HEK293T (cell line): ENCODE data around the gene DNAH8.

Source experiments
- CTCF ChIA-PET: fragments of 350-600 bp; formaldehyde crosslinking; extraction: SDS; loops from one replicate; lab custom pipeline; 2021; ENCODE audit warnings: antibody characterized with exemption, inconsistent platforms; lab: Yijun Ruan, JAX
- POLR2A ChIA-PET: fragments of 350-600 bp; formaldehyde crosslinking; extraction: SDS; loops from one replicate; lab custom pipeline; 2020; ENCODE audit warnings: antibody characterized with exemption, inconsistent platforms; lab: Yijun Ruan, JAX
- DNase-seq: peaks from one replicate; pipeline ENCODE4 v3.0.0; 2012; ENCODE audit warnings: mixed read lengths; ENCODE audit errors: extremely low spot score
- ARNT ChIP-seq: fragments of 450-650 bp; IDR thresholded peaks from 2 replicates; pipeline ENCODE4 v1.6.1; 2017; ENCODE audit warnings: mild to moderate bottlenecking
- BHLHE40 ChIP-seq: fragments of 450-650 bp; IDR thresholded peaks from 2 replicates; pipeline ENCODE4 v1.6.1; 2016; ENCODE audit warnings: mild to moderate bottlenecking, moderate library complexity, borderline replicate concordance
- CTBP1 ChIP-seq: fragments of 450-650 bp; IDR thresholded peaks from 2 replicates; pipeline ENCODE4 v1.6.1; 2016; ENCODE audit warnings: borderline replicate concordance
- ELF4 ChIP-seq: fragments of 450-650 bp; IDR thresholded peaks from 2 replicates; pipeline ENCODE4 v1.6.1; 2017; ENCODE audit warnings: antibody characterized with exemption
- FOXA1 ChIP-seq: fragments of 450-650 bp; IDR thresholded peaks from 2 replicates; pipeline ENCODE4 v1.6.1; 2016; ENCODE audit warnings: mild to moderate bottlenecking
- FOXK2 ChIP-seq: fragments of 450-650 bp; IDR thresholded peaks from 2 replicates; pipeline ENCODE4 v1.6.1; 2016; ENCODE audit warnings: mild to moderate bottlenecking
- FOXM1 ChIP-seq: fragments of 450-650 bp; IDR thresholded peaks from 2 replicates; pipeline ENCODE4 v1.6.1; 2017; ENCODE audit warnings: mild to moderate bottlenecking, borderline replicate concordance
- HDGF ChIP-seq: fragments of 450-650 bp; IDR thresholded peaks from 2 replicates; pipeline ENCODE4 v1.6.1; 2017; ENCODE audit warnings: antibody characterized with exemption, borderline replicate concordance
- L3MBTL2 ChIP-seq: fragments of 450-650 bp; conservative IDR thresholded peaks from 2 replicates; pipeline ENCODE4 v1.6.1; 2016; ENCODE audit warnings: mild to moderate bottlenecking
- LEF1 ChIP-seq: fragments of 450-650 bp; IDR thresholded peaks from 2 replicates; pipeline ENCODE4 v1.6.1; 2017; ENCODE audit warnings: mild to moderate bottlenecking, borderline replicate concordance
- NFRKB ChIP-seq: fragments of 450-650 bp; IDR thresholded peaks from 2 replicates; pipeline ENCODE4 v1.6.1; 2016; ENCODE audit warnings: mild to moderate bottlenecking, moderate library complexity
- PKNOX1 ChIP-seq: fragments of 450-650 bp; IDR thresholded peaks from 2 replicates; pipeline ENCODE4 v1.6.1; 2016
- SP1 ChIP-seq: fragments of 450-650 bp; IDR thresholded peaks from 2 replicates; pipeline ENCODE4 v1.6.1; 2017
- SUZ12 ChIP-seq: fragments of 450-650 bp; IDR thresholded peaks from 2 replicates; pipeline ENCODE4 v1.6.1; 2016; ENCODE audit warnings: mild to moderate bottlenecking
- TARDBP ChIP-seq: fragments of 450-650 bp; IDR thresholded peaks from 2 replicates; pipeline ENCODE4 v1.6.1; 2016
- ZNF384 ChIP-seq: fragments of 450-650 bp; IDR thresholded peaks from 2 replicates; pipeline ENCODE4 v1.6.1; 2016

Gene DNAH8

DNA sequence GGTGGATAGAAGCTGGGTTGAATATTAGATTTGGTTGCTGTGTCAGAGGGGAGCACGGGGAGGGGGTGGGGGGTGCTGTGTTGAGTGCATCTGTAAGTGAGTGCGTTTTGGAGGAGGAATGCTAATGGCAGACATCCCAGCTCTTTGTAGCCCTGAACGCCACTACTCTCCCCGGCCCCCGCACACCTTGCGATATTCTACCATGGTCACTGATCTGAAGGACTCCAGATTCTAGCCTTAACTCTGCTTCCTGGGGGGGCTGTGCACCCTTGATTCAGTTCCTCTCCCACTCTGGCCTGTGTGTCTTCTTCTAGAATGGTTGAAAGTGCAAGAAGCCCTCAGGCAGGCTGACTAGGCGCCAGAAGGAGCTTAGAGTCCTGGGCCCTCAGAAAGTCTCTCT lies 340.6 kb downstream of the DNAH8 start:
- ChIA-PET CTCF (interaction anchor here (0.7 kb wide), 1 partner anchor 45 kb away, joined by 3 read pairs; no protein-coding TSS in a partner anchor), POLR2A (no interaction called here)
- no peak for TF ChIP-seq NFRKB
- TF ChIP-seq TARDBP = no peak
- no peak for DNase-seq

DNA sequence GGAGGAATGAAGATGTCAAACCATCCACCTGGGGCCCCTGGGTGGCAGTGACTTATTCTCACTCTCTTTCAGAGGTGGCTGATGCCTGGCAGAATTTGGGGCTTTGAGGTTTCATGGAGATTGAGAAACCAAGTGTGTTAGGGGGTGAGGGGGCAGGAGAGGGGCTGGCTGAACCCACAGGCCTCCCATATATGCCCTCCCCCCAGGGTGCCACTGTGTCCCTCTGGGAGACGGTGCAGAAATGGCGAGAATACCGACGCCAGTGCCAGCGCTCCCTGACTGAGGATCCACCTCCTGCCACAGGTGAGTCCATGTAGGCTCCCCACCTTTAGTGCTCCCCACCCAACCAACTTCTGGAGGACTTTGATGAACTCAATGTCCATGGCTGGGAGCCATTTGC lies 341.1 kb downstream of the DNAH8 start:
- ChIA-PET CTCF (interaction anchor here (0.7 kb wide), 1 partner anchor 44 kb away, joined by 3 read pairs; no protein-coding TSS in a partner anchor), POLR2A (no interaction called here)
- no peak for DNase-seq
- no peak for TF ChIP-seq LEF1
- no peak for TF ChIP-seq L3MBTL2
- TF ChIP-seq NFRKB = no peak
- TF ChIP-seq ELF4 = no peak
- no peak for TF ChIP-seq ZNF384
- TF ChIP-seq PKNOX1 = no peak
- no peak for TF ChIP-seq HDGF
- no peak for TF ChIP-seq CTBP1
- TF ChIP-seq SP1 = no peak
- TF ChIP-seq BHLHE40 = no peak

DNA sequence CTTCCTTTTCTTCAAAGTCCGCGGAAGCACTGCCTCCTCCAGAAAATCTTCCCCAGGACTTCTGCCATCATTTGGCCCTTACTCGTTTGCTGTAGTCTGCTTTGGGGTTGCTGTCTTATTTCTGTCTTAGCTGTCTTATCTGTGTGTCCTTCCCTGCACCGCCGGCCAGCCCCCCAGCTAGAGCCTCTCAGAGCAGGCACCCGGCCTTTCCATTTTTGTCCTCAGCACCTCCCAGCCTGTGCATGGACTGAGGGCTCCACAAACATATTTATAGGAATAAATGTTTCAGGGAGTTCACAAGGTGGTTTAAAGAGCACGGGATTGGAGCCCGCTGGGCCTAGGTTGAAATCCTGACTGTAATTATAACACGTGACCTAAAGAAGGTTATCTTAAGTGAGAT lies 341.6 kb downstream of the DNAH8 start:
- no peak for TF ChIP-seq LEF1
- DNase-seq = no peak
- ChIA-PET POLR2A (no interaction called here), CTCF (no interaction called here)

DNA sequence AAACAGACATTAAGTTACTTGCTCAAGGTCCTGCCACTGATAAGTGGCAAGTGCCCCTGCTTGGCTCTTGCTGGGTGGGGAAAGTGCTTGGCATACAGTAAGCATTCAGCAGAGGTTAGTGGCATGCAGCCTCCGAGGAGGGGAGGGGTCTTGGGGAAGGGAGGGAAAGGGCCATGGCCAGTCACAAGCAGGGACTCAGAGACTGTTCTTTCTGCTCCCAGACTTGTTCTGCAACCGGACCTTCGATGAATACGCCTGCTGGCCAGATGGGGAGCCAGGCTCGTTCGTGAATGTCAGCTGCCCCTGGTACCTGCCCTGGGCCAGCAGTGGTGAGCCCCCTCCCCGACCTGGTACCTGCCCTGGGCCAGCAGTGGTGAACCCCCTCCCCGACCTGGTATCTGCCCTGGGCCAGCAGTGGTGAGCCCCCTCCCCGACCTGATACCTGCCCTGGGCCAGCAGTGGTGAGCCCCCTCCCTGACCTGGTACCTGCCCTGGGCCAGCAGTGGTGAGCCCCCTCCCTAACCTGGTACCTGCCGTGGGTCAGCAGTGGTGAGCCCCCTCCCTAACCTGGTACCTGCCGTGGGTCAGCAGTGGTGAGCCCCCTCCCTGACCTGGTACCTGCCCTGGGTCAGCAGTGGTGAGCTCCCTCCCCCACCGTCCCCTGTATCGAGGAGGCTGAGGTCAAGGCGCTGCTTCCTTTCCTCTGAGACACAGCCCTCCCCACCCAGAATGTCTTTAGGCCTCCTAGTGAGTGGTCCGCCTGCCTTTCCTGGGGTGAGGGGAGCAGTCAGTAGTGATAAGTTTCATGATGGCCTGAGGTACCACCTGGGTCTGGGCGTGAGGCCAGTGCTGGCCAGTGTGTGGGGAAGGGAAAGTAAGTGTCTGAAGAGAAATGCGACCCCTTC lies 342.4 kb downstream of the DNAH8 start:
- DNase-seq = no peak
- ChIA-PET POLR2A (no interaction called here), CTCF (no interaction called here)
- TF ChIP-seq HDGF = no peak
- TF ChIP-seq BHLHE40 = no peak
- no peak for TF ChIP-seq L3MBTL2
- no peak for TF ChIP-seq FOXM1
- TF ChIP-seq LEF1 = no peak
- no peak for TF ChIP-seq FOXA1
- no peak for TF ChIP-seq TARDBP
- TF ChIP-seq ELF4 = no peak
- TF ChIP-seq ARNT = no peak
- TF ChIP-seq PKNOX1 = no peak
- no peak for TF ChIP-seq NFRKB
- TF ChIP-seq ZNF384 = no peak
- TF ChIP-seq SUZ12 = no peak
- no peak for TF ChIP-seq SP1
- TF ChIP-seq CTBP1 = no peak
- no peak for TF ChIP-seq FOXK2

- CTCF ChIA-PET = interaction anchor here (0.5 kb wide), 1 partner anchor 94 kb away, joined by 4 read pairs; no protein-coding TSS in a partner anchor
- TF ChIP-seq SP1 = no peak
- POLR2A ChIA-PET = no interaction called here
- no peak for DNase-seq
These were observed 343.5 kb downstream of the DNAH8 start for GRCh38 chr6:39058471-39059147.

- ChIA-PET POLR2A (interaction anchor here (2.0 kb wide), 1 partner anchor 9 kb away, joined by 4 read pairs; no protein-coding TSS in a partner anchor), CTCF (interaction anchor here (0.5 kb wide), 1 partner anchor 244 kb away, joined by 3 read pairs; no protein-coding TSS in a partner anchor)
- peak; percentile 73 for DNase-seq
- no peak for TF ChIP-seq ELF4
- peak; percentile 59; the same call in 1 of the 2 replicates for TF ChIP-seq ARNT
- TF ChIP-seq FOXM1 = peak; percentile 15; the same call in 1 of the 2 replicates
- peak; percentile 93 for TF ChIP-seq CTBP1
- no peak for TF ChIP-seq TARDBP
- TF ChIP-seq FOXK2 = no peak
- TF ChIP-seq SUZ12 = no peak
- peak; percentile 96 for TF ChIP-seq PKNOX1
- TF ChIP-seq LEF1 = no peak
- no peak for TF ChIP-seq HDGF
- no peak for TF ChIP-seq L3MBTL2
- no peak for TF ChIP-seq BHLHE40
- TF ChIP-seq SP1 = no peak
- no peak for TF ChIP-seq ZNF384
- no peak for TF ChIP-seq FOXA1
- TF ChIP-seq NFRKB = no peak
These were observed 344.6 kb downstream of the DNAH8 start for GRCh38 chr6:39059496-39060310.
